HG03378 (cell line): Measurements from ENCODE around the gene NKAIN2.

Experiments
- ATAC-seq: cut with Tn5 transposase; IDR thresholded peaks from one replicate; pipeline ENCODE4 v1.9.1; 2021; ENCODE audit warnings: mild to moderate bottlenecking, moderate library complexity; ENCODE audit not compliant: unreplicated experiment

Gene NKAIN2

DNA sequence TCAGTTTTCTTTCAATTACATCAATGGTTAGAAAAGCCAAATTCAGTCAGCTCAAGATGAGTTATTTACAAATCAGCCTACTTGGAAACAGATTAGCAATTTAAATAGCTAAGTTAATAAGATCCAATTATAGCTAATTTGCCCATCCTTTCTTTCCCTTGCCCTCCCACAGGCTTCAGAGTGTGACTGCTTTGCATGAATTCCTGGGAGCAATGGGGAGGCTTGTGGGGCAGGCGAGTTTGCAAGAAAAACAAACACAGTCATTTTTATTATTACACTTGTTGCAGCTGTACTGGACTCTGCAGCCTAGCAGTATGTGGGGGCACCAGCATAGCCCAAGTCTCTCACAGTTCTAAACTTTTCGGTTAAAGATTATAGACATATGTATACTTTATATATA is 219.0 kb downstream of the NKAIN2 start:
- ATAC-seq = no peak

DNA sequence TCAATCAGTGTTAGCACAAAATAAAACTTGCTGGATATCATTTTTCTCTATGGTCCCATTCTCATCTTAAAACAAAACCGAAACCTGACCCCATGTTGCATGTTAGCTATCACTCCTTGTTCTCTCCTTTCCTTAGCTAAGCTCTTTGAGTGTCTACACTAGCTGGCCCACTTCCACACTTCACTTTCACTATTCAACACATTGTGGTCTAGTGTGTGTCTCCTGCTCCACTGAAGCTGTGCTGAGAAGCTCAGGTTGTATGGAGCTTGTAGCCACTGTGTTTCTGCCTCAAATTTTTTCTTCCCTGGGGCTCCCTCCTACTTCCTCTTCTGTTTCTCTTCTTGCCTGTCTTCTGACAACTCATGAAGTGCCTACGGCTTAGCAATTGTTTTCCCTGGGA is 223.0 kb downstream of the NKAIN2 start:
- ATAC-seq = no peak

DNA sequence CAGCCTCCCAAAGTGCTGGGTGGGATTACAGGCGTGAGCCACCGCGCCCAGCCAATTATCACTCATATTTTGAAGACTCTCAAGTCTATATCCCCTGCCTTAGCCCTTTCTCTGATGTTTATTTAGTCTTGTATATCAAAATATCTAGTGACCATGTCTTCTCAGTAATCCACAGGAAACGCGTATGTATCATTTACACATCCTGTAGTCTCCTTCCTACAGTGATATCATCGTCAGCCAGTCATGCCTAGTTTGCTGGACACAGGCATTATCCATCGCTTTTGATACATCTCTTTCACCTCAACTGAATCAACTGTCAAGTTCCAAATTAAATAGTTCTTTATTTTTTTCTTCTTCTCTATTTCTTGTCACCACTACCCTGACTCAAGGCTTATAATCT is 223.7 kb downstream of the NKAIN2 start:
- no peak for ATAC-seq

DNA sequence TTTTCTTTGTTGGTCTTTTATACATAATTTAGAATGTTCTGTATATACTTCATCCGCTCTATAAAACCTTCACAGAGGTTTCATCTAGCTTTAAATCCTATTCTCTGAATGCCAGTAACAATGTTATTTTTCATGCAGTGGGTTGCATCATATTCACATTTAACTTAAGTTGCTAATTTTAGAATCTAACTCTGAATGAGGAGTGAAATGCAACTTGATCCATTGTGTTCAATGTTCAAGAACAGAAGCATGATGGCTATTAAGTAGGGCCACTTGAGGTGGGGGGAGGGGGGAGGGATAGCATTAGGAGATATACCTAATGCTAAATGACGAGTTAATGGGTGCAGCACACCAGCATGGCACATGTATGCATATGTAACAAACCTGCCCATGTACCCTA is 224.5 kb downstream of the NKAIN2 start:
- no peak for ATAC-seq

DNA sequence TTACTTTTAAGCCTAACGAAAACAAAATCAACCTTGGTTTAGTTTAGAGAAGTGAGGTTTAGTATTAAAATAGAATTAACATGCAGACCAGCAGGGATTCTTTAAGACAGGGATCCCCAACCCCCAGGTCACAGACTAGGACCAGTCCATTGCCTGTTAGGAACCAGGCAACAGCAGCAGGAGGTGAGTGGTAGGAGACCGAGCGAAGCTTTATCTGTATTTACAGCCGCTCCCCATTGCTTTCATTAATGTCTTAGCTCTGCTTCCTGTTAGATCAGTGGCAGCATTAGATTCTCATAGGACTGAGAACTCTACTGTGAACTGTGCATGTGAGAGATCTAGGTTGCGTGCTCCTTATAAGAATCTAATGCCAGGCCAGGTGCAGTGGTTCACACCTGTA is 225.9 kb downstream of the NKAIN2 start:
- ATAC-seq = no peak

DNA sequence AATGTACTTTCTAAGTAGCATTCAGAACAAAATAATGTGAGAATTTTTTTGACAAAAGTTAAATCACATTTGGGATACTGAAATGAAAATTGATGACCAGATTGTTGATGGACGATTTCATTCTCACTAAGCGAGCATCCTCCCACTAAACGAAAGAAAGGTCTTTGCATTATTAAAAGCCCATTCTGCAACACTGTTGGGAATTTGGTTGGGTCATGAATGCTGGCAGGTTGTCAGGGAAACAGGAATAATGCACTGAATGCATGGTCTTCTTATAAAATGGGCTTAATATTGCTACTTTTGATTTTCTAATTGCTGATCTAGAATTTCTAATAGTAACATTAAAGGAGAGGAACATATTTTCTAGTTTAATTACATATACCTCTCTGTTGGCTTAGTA is 229.8 kb downstream of the NKAIN2 start:
- no peak for ATAC-seq

DNA sequence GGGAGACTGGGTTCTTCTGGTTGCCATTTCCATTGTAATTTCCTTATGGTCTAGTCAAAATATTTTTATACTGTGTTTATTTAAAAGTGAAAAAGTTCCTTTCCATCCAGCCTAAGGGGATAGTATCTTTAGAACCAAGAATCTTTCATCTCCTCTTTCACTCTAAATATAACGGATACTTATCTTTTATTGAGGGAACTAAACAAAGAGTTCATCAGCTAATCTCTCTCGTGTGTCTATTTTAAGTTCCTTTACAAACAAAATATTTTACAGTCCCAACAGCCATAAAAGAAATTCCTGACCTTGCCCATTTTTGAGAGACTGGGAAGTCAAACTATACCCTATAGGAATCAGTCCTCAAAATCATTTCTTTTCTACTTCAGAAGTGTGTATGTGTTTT is 232.7 kb downstream of the NKAIN2 start:
- ATAC-seq = no peak

DNA sequence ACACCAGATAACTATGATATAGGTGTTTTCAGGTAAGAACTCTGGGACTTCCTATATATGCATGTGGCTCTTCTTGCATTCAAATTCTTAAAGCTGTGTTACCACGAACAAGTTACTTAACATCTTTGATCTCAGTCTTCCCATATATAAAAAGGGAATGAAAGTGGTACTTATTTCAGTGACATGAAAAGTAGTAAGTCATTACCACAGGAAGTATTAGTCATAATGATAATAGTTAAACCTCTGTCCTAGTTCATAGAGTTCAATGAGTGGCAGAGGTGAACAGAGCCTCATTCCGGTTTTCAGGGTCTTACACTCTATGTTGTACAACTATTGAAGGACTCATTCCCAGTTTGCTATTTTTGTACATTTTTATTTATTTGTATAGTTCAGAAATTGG is 237.0 kb downstream of the NKAIN2 start:
- ATAC-seq = peak; percentile 96

DNA sequence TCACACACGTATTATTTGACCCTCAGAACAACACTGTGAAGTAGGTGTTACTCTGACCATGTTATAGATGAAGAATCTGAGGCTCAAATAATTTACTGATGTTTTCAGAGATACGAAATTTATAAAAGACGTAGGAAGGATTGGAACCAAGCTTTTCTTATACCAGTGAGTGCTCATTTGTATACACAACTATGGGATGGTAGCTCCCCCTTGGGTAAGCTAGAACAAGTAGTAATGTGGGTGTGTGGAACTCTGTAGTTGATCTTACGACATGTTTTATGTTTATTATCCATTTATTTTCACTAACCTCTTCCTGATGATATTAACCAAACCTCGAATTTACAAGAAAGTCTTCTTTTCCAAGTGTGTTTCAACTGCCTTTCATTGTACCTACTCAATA is 248.5 kb downstream of the NKAIN2 start:
- ATAC-seq = no peak

DNA sequence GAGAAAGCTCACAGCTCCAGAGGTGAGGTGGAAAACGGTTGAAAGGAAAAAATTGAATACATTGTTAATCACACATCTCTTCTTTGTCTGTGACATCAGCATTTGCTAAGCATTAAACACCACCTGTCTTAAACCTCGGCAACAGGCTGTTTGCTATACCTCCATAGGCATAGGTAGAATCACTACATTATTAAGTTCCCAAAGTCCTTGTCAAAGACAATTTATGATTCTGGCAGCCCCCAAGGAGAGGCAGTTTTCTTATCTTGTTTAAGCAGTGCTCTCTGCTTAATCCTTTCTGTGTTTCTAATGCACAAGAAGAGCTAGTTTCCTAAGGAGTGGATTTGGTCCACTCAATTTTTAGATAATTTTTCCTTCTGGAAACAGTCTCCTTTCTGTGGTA is 249.7 kb downstream of the NKAIN2 start:
- no peak for ATAC-seq

DNA sequence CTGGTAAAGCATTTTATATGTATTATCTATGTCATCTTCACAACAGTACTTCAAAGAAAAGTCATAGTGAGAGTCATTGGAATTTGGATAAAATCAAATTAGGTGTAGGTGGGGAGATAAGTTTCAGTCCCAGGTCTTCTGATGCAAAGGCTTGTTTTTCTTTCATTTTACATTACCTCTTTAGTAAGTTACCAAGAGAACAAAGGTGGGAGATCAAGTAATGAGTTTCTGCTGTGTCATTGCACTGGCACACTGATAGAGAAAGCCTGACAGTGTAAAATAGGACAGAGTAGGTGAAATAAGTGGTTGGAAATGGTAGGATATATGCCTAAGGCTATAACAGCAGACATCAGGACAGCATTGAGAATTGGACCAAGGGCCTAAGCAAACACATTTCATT is 250.4 kb downstream of the NKAIN2 start:
- ATAC-seq = no peak

DNA sequence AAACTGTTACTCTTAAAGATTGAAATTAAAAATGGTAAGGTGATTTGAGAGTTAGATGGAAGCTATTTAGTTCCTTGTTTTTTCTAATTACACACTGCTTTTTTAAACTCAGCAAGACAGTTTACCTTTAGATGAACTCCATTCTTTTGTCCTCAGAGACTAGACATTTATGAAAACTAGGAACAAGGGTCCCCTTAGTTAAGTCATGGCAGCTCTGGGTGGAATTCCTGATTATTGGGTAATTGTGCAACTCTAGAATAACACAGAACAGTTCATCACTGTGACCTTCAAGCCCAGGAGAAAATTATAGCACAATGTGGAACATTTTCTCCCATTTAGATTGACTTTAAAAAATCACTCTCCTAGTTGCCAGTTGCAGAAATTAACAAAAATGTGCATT is 251.7 kb downstream of the NKAIN2 start:
- ATAC-seq = no peak

DNA sequence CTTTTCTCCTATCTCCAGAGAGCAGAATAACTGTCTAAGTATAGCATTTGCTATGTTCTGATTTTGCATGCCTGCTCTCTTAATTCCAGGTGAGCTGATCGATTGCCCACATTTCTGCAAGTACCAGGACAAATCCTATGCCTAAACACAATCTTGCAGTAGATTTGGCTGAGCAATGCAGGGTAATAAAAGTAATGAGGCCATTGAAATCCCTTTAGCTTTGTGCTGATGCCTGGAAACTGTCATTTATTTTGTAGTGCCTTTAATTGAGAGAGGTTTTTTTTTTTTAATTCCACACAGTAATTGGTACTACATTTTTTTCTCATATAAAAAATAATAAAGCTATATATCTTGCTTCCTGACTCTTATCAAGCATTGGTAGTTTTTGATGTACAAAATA is 252.3 kb downstream of the NKAIN2 start:
- no peak for ATAC-seq

DNA sequence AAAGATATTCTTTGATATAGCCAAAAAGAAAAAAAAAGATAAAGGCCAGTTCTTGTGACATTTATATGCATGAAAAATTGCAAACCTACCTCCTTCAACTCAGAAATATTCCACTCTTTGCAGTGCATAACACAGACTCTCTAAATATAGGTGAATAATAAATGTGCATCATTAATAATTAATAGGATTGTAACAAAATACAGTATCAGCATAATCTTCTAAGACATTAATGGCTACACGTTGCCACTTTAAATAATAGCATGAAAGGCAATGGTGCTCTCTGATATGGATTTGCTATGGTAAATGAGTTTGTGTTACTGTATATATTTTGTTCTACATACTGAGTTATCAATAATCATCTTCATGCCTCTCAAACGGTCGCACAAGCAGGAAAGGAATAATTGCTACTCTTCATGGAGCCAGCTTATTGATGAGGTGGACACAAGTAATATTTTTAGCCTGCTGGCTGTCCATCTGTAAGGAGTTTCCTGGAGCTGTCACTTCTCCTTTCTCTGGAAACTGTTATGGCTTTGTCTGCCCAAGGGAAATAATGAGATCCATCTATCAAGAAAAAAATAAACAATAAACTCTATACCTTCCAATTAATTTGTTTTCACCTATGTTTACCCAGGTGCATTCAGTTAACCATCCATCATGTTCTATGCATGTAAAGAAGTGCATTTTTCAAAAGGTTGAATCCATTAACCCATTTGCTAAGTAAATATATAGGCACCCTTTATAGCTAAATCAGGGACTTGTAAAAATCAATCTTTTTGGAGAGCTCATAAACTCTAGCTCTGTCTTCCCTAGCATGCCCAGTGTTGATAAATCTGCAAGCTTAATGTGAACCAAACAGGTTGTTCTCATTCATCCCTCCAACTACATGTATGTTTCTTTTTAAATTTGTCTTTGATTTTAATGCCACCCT is 253.0 kb downstream of the NKAIN2 start:
- no peak for ATAC-seq

DNA sequence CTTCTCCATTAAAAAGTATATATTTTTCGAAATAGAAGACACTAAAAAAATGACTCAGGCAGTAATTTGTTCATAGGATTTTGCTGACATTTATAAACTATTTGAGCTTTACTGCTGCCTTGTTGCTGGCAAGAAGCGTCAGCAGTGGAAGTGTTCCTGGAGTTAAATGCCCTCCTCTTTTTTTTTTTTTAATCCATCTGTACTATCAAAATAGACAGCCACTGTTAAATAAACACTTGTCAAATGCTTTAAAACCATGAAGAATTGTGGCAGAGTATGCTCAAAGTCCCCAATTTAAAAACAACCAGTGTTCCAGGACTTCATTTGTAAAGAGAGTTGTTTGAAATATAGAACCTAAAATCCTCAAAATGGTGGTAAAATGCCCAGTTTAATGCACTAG is 253.8 kb downstream of the NKAIN2 start:
- no peak for ATAC-seq

DNA sequence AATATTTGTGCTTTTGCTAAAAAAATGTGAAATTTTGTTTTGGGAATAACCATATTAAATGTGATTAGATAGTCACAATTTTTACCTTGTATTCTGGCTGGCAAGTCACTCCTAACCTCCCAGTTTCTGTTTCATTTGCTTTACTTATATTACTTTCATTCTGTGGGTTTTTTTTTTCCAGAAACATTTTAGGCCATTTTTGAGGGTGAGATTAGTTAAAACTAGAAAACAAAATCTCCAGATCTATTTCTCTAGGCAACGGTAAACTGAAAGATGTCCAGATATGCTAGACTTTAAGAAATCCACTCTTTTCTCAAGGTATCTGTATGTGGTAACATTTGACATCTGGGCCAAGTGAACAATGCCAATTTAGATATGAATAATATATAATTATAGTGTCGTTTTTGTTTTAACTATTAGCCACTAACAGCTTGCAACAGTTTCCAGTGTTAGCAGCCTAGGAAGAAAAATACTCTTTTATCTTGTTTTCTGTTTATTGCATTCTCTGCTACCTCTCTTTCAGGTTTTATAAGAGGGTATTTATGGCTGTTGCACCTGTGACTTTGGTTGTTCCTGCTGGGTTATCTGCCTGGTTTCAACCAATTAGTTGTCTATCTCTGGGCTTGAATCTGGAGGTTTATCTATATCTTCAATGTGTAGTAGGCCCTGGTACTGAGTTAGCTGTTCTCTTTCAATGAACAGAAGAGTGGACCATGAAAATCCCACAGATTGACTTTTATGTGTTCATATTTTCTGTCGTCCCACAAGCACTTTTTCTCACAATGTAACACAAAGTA is 260.9 kb downstream of the NKAIN2 start:
- ATAC-seq = no peak

DNA sequence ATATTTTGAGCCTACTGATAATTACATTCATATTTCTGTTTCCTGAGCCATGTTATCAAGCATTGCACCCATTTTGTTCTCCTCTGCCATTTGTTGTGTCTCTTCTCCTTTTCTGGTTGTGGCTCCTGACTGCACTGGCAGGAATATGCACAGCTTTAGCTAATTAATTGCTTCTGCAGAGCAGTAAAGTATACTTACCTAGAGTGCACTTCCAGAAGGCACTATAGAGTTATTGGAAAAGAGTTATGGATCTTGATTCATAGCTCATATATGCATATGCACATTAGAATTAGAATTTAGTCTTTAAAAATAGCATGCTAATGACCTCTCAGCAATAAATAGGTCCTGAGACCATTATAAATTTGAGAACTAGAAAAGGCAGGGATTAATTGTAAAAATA is 262.6 kb downstream of the NKAIN2 start:
- ATAC-seq = no peak

DNA sequence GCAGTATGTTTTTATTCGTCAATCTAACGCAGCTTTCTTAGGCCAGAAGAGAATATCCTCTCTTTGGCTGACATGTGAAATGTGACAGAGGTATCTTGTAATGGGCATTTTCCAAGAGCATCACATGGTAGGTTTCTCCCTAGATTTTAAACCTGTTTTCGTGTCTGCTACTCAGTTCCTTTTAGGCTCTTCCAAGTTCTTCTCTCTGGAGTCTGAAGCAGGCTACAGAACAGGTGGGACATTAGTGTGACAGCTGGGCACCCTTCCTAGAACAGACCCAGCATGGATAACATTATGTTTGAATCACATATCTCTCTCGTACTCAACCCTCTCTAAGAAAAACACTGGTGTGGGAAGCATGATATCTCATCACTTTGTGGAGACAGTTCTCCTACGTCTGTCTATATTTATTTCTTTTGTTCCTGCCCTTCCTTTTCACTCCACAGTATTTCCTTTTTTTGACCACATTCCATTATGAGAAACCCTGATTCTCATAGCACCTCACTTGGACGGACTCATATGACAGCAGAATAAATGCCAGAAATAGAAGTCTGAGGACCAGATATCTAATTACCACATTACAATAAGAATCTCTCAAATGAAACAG is 263.4 kb downstream of the NKAIN2 start:
- no peak for ATAC-seq

DNA sequence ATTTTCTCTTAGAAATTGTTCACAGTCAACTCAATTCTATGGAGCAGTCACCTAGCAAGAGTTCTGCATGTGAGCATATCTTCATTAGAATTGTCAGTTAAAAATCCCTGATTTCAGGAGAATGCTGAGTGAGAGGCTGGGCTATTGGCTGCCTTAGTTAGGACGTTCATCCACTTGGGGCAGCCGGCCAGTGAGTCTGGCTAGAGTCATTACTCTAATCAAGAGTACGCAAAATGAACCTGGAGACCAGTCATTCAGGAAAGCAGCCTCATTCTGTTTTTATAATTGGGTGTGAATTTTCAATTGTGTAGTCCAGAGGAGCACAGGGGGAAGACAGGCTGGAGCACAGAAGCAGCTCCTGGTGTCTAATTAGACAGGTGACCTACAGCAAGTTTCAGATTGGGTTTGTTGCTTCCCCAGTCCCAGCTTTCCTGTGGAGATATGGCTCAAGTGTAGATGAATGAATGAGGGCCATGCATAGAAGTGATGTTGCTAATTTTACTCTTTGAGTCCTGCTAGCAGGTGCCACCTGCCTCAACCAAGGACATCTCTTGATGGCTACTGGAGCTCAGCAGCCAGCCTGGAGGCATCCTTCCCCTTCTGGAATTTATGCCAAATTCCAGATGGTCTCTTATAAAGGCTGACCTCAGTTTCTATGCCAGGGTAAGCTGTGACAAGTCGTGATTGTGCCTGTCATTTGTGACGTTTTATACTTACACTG is 265.7 kb downstream of the NKAIN2 start:
- no peak for ATAC-seq

DNA sequence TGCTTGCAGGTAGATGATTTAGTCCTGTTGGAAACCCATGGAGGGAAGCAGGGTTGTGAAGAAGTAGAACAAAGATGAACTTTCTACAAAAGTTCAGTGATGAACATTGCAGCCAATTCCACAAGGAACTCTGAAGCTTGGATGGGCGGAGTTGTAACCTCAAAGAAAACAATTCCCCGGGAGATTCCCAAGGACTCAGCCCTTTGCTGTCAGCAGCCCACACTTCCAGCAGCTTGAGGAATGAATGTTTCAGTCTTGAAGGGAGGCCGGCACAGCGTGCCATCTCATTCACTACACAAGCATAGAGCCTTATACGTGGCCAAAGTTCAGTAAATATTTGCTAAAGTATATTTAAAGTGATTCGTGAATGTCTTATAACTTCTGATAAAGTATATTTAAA is 269.4 kb downstream of the NKAIN2 start:
- ATAC-seq = no peak
